ENCODE results near the gene FUT7.

Gene FUT7

GRCh38 chr9:136982232-136983051 lies 49.4 kb downstream of the FUT7 start, which contains the start of gene LCNL1:
LCNL1 (plus strand) TSS chr9:136982993; CDS start chr9:136983587, 594 bp downstream.
- ATAC-seq (no peak), DNase-seq (no peak)

- no peak for ATAC-seq
- DNase-seq = no peak
These were observed 50.2 kb downstream of the FUT7 start for GRCh38 chr9:136981588-136982231.

GRCh38 chr9:136980669-136981478 lies 51.0 kb downstream of the FUT7 start:
- ATAC-seq = no peak

More at GRCh38 chr9:136980669-136981478, 51.0 kb downstream of the FUT7 start:
- DNase-seq = no peak
